KMS-11 (cell line): ENCODE results near the gene PRDX5.

Source experiments
- H2AFZ ChIP-seq: fragments of 200-600 bp; sonication (generic); 2 replicates; pipeline ENCODE4 v1.6.1; 2016; ENCODE audit warnings: antibody characterized with exemption, mixed run types, low read depth
- H3K27ac ChIP-seq: fragments of 200-600 bp; sonication (generic); 2 replicates; pipeline ENCODE4 v1.6.1; 2016; ENCODE audit warnings: mild to moderate bottlenecking, mixed run types
- H3K27me3 ChIP-seq: fragments of 200-600 bp; sonication (generic); 2 replicates; pipeline ENCODE4 v1.6.1; 2017; ENCODE audit warnings: mild to moderate bottlenecking, low read depth, mixed run types, moderate library complexity; ENCODE audit not compliant: insufficient read depth
- H3K36me3 ChIP-seq: fragments of 200-600 bp; sonication (generic); 2 replicates; pipeline ENCODE4 v1.6.1; 2017; ENCODE audit warnings: mild to moderate bottlenecking, mixed run types; ENCODE audit not compliant: insufficient read depth
- H3K4me1 ChIP-seq: fragments of 200-600 bp; sonication (generic); 2 replicates; pipeline ENCODE4 v1.6.1; 2016; ENCODE audit warnings: mild to moderate bottlenecking, low read depth, mixed run types; ENCODE audit not compliant: poor library complexity, severe bottlenecking
- H3K4me2 ChIP-seq: fragments of 200-600 bp; sonication (generic); 2 replicates; pipeline ENCODE4 v1.7.0; 2016; ENCODE audit warnings: mild to moderate bottlenecking, mixed run types
- H3K4me3 ChIP-seq: fragments of 200-600 bp; sonication (generic); IDR thresholded peaks from 2 replicates; pipeline ENCODE4 v1.6.1; 2017; ENCODE audit warnings: low read depth, low read length, mixed read lengths; ENCODE audit not compliant: insufficient read depth
- H3K79me2 ChIP-seq: fragments of 200-600 bp; sonication (generic); 2 replicates; pipeline ENCODE4 v1.6.1; 2016; ENCODE audit warnings: low read depth, mixed run types; ENCODE audit not compliant: insufficient read depth
- H3K9ac ChIP-seq: fragments of 200-600 bp; sonication (generic); 2 replicates; pipeline ENCODE4 v1.6.1; 2016; ENCODE audit warnings: mild to moderate bottlenecking, mixed run types
- H4K20me1 ChIP-seq: fragments of 200-600 bp; sonication (generic); 2 replicates; pipeline ENCODE4 v1.6.1; 2016; ENCODE audit warnings: mild to moderate bottlenecking, mixed run types; ENCODE audit not compliant: insufficient read depth
- CTCF ChIP-seq: fragments of 200-600 bp; sonication (generic); conservative IDR thresholded peaks from 2 replicates; pipeline ENCODE4 v1.6.1; 2017; ENCODE audit warnings: low read depth, mild to moderate bottlenecking, antibody characterized with exemption, low read length, moderate library complexity, mixed read lengths

PRDX5 gene

GRCh38 chr11:64296830-64297698 lies 20.9 kb upstream of the PRDX5 start:
- H2AFZ ChIP-seq = no peak overlapping the region
- peaks cover 14% of the 10 kb centered on the region for H3K27me3 ChIP-seq

GRCh38 chr11:64297699-64298358 lies 20.1 kb upstream of the PRDX5 start:
- H2AFZ ChIP-seq = no peak overlapping the region
- H4K20me1 ChIP-seq = no peaks in the 10 kb centered on the region
- no peak overlapping the region for H3K4me3 ChIP-seq
- H3K4me2 ChIP-seq = no peak overlapping the region
- H3K4me1 ChIP-seq = peaks cover 11% of the 10 kb centered on the region
- H3K27me3 ChIP-seq = peaks cover 14% of the 10 kb centered on the region
- no peaks in the 10 kb centered on the region for H3K79me2 ChIP-seq
- H3K36me3 ChIP-seq = no peaks in the 10 kb centered on the region
- no peak for TF ChIP-seq CTCF
- H3K9ac ChIP-seq = no peak overlapping the region
- H3K27ac ChIP-seq = no peak overlapping the region

More at GRCh38 chr11:64296830-64297698, 20.9 kb upstream of the PRDX5 start:
- H3K4me2 ChIP-seq = no peak overlapping the region
- peaks cover 10% of the 10 kb centered on the region for H3K4me1 ChIP-seq
- no peaks in the 10 kb centered on the region for H4K20me1 ChIP-seq
- H3K4me3 ChIP-seq = no peak overlapping the region
- no peak overlapping the region for H3K9ac ChIP-seq
- no peaks in the 10 kb centered on the region for H3K79me2 ChIP-seq
- H3K27ac ChIP-seq = no peak overlapping the region
- no peaks in the 10 kb centered on the region for H3K36me3 ChIP-seq
- no peak for TF ChIP-seq CTCF

- Histone ChIP-seq H3K27me3 (peaks cover 14% of the 10 kb centered on the region), H2AFZ (no peak overlapping the region), H3K4me2 (no peak overlapping the region), H3K36me3 (no peaks in the 10 kb centered on the region), H3K27ac (no peak overlapping the region), H3K79me2 (no peaks in the 10 kb centered on the region), H3K9ac (no peak overlapping the region), H3K4me3 (no peak overlapping the region), H4K20me1 (no peaks in the 10 kb centered on the region), H3K4me1 (peaks cover 24% of the 10 kb centered on the region)
- no peak for TF ChIP-seq CTCF
Measured at GRCh38 chr11:64298966-64299846, 18.7 kb upstream of the PRDX5 start.
